Endothelial cell (in vitro differentiated cells): ENCODE measurements around the gene CCSER1. TPM values are rescaled to one million over a fixed set of nuclear protein-coding genes. Genes with fewer than 3 reads are reported as not detected.

Experiments
- DNase-seq: peaks from one replicate; pipeline ENCODE4 v3.0.0; 2021; ENCODE audit warnings: low spot score
- H3K27ac Mint-ChIP-seq: one replicate; pipeline ENCODE4 v1.8.0; 2021; ENCODE audit warnings: mixed read lengths, inconsistent platforms; ENCODE audit not compliant: unreplicated experiment
- H3K27me3 Mint-ChIP-seq: one replicate; pipeline ENCODE4 v1.8.0; 2021; ENCODE audit warnings: mild to moderate bottlenecking, moderate library complexity, mixed read lengths, inconsistent platforms; ENCODE audit not compliant: unreplicated experiment
- H3K36me3 Mint-ChIP-seq: one replicate; pipeline ENCODE4 v1.8.0; 2021; ENCODE audit warnings: mild to moderate bottlenecking, low read depth, mixed read lengths, inconsistent platforms; ENCODE audit not compliant: unreplicated experiment
- H3K4me1 Mint-ChIP-seq: one replicate; pipeline ENCODE4 v1.8.0; 2021; ENCODE audit warnings: mild to moderate bottlenecking, mixed read lengths, inconsistent platforms; ENCODE audit not compliant: unreplicated experiment
- H3K4me3 Mint-ChIP-seq: one replicate; pipeline ENCODE4 v1.8.0; 2021; ENCODE audit warnings: mild to moderate bottlenecking, mixed read lengths, inconsistent platforms; ENCODE audit not compliant: unreplicated experiment
- H3K9me3 Mint-ChIP-seq: one replicate; pipeline ENCODE4 v1.8.0; 2021; ENCODE audit warnings: mixed read lengths, inconsistent platforms; ENCODE audit not compliant: unreplicated experiment
- total RNA-seq: library from RNA; stranded (reverse); fragmentation: NEBNext Ultra II Directional; extraction: Animal tissue kit (Norgen Biotek cat#: 25700); gene quantifications from one replicate; pipeline ENCODE4 v1.2.1, GENCODE V29; 2021; ENCODE audit not compliant: unreplicated experiment
- TF ChIP-seq, protein P1 (sequence below): fragments of 200-600 bp; sonication (generic); IDR thresholded peaks from one replicate; pipeline ENCODE4 v1.5.0; 2021; ENCODE audit warnings: antibody characterized with exemption; ENCODE audit not compliant: unreplicated experiment

Gene CCSER1
- total RNA-seq, 1 donor from 2014 or later = 3.0 TPM

DNA sequence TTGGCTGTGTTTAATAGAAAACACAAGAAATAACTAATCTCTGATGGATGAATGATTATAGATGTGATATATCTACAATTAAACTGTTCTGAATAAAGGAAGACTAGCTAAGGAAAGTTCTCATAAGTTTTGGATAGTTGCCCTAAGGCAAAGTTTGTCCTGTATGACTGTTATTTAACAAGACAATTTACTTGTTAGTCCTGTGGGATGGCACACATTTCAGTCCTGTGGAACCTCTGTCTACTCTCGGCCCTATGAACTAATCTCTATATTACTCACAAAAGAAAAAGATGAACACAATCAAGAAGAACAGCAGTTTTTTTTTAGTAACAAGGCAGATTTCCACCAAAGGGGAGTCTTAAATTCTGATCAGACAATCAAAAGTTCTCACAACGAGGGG lies 314.6 kb downstream of the CCSER1 start:
- Mint-ChIP-seq H3K27ac (no peak overlapping the region), H3K4me1 (peaks cover 2% of the 10 kb centered on the region), H3K4me3 (no peak overlapping the region), H3K9me3 (no peaks in the 10 kb centered on the region), H3K27me3 (no peaks in the 10 kb centered on the region), H3K36me3 (no peaks in the 10 kb centered on the region)
- TF ChIP-seq, protein P1, sequence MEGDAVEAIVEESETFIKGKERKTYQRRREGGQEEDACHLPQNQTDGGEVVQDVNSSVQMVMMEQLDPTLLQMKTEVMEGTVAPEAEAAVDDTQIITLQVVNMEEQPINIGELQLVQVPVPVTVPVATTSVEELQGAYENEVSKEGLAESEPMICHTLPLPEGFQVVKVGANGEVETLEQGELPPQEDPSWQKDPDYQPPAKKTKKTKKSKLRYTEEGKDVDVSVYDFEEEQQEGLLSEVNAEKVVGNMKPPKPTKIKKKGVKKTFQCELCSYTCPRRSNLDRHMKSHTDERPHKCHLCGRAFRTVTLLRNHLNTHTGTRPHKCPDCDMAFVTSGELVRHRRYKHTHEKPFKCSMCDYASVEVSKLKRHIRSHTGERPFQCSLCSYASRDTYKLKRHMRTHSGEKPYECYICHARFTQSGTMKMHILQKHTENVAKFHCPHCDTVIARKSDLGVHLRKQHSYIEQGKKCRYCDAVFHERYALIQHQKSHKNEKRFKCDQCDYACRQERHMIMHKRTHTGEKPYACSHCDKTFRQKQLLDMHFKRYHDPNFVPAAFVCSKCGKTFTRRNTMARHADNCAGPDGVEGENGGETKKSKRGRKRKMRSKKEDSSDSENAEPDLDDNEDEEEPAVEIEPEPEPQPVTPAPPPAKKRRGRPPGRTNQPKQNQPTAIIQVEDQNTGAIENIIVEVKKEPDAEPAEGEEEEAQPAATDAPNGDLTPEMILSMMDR = no peak
- DNase-seq = no peak

DNA sequence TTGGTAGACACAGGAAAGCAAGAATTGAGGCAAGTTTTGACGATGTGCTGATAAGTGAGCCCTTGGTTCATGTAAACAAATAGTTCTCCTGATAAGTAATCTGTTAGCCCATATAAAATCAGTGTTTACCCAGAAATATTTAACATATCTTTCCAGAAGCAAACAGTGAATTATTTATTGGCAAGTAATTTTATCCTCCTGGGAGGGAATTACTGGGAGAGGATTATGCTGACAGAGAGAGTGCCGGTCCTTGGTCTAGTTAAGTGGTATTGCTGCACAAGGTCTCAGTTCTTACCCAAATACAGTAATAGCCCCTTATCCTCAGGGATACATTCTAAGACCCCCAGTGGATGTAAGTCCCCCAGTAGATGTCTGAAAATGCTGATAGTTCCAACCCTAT lies 315.4 kb downstream of the CCSER1 start:
- H3K36me3 Mint-ChIP-seq = no peaks in the 10 kb centered on the region
- H3K4me3 Mint-ChIP-seq = no peak overlapping the region
- no peak for DNase-seq
- H3K4me1 Mint-ChIP-seq = peaks cover 3% of the 10 kb centered on the region
- H3K27me3 Mint-ChIP-seq = no peaks in the 10 kb centered on the region
- no peak overlapping the region for H3K27ac Mint-ChIP-seq
- TF ChIP-seq, protein P1 = no peak
- no peaks in the 10 kb centered on the region for H3K9me3 Mint-ChIP-seq

- no peaks in the 10 kb centered on the region for H3K36me3 Mint-ChIP-seq
- H3K27me3 Mint-ChIP-seq = no peaks in the 10 kb centered on the region
- no peak for DNase-seq
- no peaks in the 10 kb centered on the region for H3K9me3 Mint-ChIP-seq
- TF ChIP-seq, protein P1 = no peak
- no peak overlapping the region for H3K27ac Mint-ChIP-seq
- H3K4me3 Mint-ChIP-seq = no peak overlapping the region
- H3K4me1 Mint-ChIP-seq = peaks cover 3% of the 10 kb centered on the region
Measured at GRCh38 chr4:90443231-90443630, 316.0 kb downstream of the CCSER1 start.

- Mint-ChIP-seq H3K4me3 (no peak overlapping the region), H3K9me3 (no peaks in the 10 kb centered on the region), H3K36me3 (no peaks in the 10 kb centered on the region), H3K27me3 (peaks cover 2% of the 10 kb centered on the region), H3K27ac (no peak overlapping the region), H3K4me1 (peaks cover 3% of the 10 kb centered on the region)
- TF ChIP-seq, protein P1 = no peak
- DNase-seq = no peak
Measured at GRCh38 chr4:90444904-90445303, 317.7 kb downstream of the CCSER1 start.

DNA sequence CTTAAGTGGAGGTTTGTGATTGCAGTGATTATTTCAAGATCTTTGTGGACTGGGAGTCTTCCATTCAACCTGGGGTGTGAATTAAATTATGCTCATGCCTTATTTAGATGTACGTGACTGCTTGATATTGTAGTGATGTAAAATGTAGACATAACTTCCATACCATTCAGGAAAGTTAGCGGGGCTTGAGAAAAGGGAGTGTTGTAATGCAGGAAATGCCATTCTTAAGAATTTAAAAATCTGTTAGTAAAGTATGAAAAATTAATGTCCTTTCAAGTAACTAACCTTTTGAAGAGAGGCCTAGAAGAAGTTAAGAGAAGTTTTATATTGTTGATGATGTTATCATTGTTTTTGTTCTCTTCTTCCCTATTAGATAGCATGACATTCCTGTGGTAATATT lies 318.2 kb downstream of the CCSER1 start:
- TF ChIP-seq, protein P1 = no peak
- Mint-ChIP-seq H3K4me3 (no peak overlapping the region), H3K27me3 (peaks cover 2% of the 10 kb centered on the region), H3K4me1 (peaks cover 3% of the 10 kb centered on the region), H3K36me3 (no peaks in the 10 kb centered on the region), H3K27ac (no peak overlapping the region), H3K9me3 (no peaks in the 10 kb centered on the region)
- DNase-seq = no peak
